Activated gamma-delta T cell treated with Interleukin-2 at 50 U/mL for 16 hours (primary cell): ENCODE data around the gene EAPP.
"Not testable (repeated sequence)": the region's sequence is repeated elsewhere in the genome, so short reads cannot be mapped to it uniquely, and the experiment has no call there.

Experiments
- DNase-seq: peaks from one replicate; pipeline ENCODE4 v3.0.0-alpha.2; 2020

The EAPP gene

DNA sequence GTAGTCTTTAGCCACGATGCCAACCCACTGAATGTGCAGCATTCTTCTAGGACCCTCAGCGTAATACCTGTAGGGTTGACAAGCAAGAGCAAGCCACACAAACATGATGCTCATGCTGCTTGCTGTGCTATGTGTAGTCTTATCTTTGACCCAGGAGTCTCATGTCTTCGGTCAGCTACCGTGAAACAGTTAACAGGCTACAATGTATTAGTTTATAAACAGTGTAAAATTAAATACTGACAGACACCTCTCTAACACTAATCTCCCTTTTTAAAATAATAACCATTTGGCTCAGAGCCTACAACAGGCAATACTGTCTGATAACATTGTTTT is 1.9 kb downstream of the EAPP start:
- no peak for DNase-seq

DNA sequence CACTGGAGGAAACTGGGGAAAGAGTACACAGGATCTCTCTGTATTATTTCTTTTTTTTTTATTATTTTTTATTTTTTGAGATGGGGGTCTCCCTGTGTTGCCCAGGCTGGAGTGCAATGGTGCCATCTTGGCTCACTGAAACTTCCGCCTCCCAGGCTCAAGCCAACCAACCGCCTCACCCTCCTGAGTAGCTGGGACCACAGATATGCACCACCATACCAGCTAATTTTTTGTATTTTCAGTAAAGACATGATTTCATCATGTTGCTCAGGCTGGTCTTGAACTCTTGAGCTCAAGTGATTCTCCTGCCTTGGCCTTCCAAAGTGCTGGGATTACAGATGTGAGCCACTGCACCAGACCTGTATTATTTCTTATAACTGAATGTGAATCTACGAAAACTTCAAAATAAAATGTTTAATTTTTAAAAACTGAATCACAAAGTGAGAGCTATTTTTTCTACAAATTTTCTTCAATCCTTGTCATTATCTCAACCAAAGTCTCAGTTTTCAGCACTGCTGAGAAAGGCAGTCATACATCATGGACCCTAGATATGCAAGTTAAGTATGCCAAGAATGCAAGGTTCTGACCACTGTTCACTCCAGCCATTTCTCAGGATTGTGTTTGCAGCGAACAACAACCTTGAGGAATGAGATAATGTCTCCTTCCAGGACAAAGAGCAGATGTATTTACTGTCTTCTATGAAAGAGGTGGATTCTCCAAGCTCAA is 2.4 kb downstream of the EAPP start:
- no peak for DNase-seq

DNA sequence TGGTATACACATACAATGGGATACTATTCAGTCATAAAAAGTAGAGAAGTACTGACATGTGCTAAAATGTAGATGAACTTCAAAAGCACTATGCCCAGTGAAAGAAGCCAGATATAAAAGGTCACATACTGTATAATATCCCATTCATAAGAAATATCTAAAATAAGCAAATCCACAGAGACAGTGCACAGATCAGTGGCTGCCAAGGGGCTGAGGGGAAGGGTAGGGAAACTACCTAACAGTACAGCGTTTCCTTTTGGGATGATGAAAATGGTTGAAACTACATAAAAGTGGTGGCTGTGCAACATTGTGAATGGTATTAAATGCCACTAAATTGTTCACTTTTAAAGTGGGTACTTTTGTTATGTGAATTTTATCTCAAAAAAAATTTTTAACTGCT is 11.9 kb downstream of the EAPP start:
- no peak for DNase-seq

DNA sequence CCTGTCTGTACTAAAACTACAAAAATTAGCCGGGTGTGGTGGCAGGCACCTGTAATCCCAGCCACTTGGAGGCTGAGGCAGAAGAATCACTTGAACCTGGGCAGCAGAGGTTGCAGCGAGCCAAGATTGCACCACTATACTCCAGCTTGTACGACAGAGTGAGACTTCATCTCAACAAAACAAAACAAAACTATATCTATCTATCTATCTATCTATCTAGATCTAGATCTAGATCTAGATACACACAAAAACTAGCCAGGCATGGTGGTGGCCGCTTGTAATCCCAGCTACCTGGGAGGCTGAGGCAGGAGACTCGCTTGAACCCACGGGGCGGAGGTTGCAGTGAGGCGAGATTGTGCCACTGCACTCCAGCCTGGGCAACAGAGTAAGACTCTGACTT is 15.3 kb downstream of the EAPP start:
- DNase-seq: not testable (repeated sequence)

DNA sequence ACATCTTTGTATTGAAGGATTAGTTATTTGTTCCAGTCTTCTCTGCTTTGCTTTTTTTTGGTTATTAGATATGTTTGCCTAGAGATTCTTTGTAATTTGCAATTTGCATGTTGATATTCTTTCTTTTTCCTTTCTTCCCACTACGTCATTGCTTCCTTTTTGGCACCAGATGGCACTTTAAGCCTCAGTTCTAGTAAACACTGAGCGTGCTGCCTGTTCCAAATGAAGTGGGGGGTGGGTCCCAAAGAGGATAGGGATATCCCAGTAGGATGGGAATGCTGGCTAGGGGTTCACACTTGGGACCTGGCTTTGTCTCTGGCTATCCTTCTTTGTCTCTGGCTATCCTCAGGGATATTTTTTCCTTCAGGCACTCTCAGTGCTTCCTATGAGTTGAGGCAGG is 17.0 kb downstream of the EAPP start:
- DNase-seq: no peak

DNA sequence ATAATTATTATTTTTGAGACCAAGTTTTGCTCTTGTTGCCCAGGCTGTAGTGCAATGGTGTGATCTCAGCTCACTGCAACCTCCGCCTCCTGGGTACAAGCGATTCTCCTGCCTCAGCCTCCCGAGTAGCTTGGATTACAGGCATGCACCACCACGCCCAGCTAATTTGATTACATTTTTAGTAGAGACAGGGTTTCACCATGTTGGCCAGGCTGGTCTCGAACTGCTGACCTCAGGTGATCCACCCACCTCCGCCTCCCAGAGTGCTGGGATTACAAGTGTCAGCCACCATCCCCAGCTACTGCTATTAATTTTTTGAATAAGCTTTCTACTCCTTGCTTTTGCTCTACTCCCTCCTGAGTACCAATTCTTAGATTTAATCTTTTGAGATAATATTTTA is 18.4 kb downstream of the EAPP start:
- DNase-seq: not testable (repeated sequence)

DNA sequence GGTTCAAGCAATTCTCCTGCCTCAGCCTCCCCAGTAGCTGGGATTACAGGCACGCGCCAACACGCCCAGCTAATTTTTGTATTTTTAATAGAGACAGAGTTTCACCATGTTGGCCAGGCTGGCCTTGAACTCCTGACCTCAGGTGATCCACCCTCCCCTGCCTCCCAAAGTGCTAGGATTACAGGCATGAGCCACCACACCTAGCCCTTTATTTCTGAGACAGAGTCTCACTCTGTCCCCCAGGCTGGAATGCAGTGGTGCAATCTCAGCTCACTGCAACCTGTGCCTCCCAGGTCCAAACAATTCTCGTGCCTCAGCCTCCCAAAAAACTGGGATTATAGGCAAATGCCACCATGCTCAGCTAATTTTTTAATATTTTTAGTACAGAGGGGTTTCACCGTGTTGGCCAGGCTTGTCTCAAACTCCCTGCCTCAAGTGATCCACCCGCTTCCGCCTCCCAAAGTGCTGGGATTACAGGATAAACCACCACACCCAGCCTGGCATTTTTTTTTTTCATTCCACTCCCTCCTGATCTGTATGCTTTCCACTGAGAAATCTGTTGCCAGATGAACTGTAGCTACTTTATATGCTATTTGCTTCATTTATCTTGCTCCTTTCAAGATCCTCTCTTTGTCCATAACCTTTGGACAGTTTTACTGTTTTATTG is 19.1 kb downstream of the EAPP start:
- DNase-seq: not testable (repeated sequence)

DNA sequence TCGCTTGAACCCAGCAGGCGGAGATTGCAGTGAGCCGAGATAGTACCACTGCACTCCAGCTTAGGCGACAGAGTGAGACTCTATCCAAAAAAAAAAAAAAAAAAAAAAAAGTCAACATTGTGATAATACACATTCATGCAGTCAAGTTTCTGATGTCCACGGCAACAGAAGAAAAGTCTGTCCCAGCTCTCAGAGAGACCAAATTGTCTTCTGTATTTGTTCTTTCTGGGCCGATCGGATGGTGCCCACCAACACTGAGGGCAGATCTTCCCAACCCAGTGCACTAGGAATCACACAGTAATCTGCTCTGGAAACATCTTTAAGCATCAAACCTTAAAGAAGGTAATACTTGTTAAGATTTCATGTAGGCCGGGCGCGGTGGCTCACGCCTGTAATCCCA is 31.6 kb downstream of the EAPP start:
- DNase-seq: no peak

DNA sequence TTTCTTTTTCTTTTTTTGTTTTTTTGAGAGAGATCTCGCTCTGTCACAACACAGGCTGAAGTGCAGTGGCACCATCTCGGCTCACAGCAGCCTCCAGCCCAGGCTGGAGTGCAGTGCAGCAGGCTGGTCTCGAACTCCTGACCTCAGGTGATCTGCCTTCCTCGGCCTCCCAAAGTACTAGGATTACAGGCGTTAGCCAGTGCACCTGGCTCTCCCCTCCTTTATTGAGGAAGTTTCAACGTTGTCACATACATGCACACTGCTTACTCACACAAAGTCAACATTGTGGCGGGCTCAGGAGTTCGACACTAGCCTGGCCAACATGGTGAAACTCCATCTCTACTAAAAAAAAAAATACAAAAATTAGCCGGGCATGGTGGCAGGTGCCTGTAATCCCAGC is 32.0 kb downstream of the EAPP start:
- DNase-seq: no peak

DNA sequence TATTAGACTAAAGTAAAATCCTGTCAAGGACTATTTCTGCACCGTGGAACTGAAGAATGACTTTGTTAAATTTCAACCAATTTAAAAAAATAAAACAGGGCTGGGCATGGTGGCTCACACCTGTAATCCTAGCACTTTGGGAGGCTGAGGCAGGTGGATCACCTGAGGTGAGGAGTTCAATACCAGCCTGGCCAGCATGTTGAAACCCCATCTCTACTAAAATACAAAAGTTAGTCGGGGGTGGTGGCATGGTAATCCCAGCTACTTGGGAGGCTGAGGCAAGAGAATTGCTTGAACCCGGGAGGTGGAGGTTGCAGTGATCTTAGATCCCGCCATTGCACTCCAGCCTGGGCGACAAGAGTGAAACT is 34.4 kb downstream of the EAPP start:
- not testable (repeated sequence) for DNase-seq

DNA sequence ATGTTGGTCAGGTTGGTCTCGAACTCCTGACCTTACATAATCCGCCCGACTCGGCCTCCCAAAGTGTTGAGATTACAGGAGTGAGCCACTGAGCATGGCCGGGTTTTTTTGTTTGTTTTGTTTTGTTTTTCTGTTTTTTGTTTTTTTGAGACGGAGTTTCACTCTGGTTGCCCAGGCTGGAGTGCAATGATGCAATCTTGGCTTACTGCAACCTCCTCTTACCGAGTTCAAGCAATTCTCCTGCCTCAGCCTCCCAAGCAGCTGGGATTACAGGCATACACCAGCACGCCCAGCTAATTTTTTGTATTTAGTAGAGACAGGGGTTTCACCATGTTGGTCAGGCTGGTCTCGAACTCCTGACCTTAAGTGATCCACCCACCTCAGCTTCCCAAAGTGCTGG is 35.5 kb downstream of the EAPP start:
- DNase-seq: not testable (repeated sequence)

DNA sequence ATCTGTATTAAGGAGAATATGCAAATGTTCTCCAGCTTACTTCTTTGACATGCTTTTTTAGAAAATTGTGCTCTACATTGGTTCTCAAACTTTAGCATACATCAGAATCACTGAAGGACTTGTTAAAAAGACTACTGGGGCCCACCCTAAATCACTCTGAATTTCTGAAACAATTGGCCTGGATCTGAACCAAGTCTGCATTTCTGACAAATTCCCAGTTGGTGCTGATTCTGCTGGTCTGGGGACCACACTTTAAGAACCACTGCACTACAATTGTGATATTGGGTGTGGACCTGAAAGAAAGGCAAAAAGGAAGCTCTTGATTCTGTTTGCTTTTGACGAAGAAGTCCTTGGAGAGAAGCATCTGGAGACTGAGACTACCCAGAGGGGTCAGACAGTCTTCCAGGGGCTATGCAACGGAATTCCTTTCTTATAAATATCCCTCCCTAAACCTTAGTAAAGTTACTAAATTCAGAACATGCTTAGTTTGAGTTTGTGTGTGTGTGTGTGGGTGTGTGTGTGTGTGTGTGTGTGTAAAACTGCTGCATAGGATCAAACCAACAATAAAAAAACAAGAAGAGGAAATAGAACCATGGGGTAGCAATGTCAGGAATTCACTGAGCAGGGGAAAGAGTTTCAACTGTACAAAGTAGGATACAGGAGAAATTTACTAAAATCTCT is 36.8 kb downstream of the EAPP start:
- DNase-seq: no peak

DNA sequence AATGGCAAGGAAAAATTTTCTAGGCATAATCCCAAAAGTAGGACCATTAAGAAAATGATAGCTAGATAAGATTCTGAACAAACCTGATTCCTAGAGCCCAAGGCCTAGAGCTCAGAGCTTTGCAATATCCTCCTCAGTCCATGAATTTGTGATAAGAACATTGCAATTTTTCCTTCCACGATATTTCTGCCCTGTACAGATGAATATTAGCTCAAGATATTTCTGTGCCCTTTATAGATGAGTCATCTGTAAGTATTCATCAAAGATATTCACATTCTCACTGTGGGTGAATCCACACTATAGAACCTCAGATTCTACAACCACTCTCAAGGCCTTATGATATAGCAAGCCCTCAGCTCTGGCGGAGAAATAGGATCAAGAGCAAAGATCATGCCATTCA is 37.5 kb downstream of the EAPP start:
- no peak for DNase-seq

DNA sequence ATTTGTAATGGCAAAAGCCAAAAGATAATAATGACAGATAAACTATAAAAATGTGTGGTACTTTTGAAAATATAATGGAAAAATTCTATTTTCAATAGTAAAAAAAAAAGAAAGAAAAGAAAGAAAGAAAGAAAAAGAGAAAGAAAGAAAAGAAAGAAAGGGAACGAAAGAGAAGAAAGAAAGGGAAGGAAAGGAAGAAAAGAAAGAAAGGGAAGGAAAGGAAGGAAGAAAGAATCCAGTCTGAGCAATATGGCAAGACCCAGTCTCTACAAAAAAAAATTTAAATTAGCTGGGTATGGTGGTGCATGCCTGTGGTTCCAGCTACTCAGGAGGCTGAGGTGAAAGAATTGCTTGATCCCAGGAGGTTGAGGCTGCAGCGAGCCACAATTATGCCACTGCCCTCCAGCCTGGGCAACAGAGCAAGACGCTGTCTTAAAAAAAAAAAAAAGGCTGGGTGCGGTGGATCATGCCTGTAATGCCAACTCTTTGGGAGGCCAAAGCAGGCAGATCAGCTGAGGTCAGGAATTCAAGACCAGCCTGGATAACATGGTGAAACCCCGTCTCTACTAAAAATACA is 38.4 kb downstream of the EAPP start:
- DNase-seq: no peak

DNA sequence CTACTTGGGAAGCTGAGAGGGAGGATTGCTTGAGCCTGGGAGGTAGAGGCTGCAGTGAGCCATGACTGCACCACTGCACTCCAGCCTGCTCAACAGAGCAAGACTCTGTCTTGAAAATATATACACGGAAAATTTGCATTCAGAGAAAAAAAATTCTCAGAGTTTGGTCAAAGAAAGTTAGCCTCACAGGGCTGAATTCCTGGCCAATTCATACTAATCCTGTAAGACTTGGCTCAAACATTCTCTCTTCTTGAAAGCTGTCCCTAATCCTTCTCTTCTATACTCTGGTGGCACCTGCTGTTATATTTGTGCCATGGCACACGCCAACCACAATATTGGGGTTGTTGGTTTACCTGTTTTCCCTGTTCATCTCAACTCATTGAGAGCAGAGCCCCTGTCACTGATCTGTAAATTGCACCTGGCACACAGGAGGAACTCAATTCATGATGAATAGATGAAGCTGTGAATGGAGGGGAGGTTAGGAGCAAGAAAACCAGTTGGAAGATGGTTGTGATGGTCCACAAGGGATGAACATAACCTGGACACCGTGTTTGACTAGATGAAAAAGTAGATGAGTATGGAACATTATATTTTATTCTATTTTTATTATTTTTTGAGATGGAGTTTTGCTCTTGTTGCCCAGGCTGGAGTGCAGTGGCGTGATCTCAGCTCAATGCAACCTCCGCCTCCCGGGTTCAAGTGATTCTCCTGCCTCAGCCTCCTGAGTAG is 40.7 kb downstream of the EAPP start:
- no peak for DNase-seq

DNA sequence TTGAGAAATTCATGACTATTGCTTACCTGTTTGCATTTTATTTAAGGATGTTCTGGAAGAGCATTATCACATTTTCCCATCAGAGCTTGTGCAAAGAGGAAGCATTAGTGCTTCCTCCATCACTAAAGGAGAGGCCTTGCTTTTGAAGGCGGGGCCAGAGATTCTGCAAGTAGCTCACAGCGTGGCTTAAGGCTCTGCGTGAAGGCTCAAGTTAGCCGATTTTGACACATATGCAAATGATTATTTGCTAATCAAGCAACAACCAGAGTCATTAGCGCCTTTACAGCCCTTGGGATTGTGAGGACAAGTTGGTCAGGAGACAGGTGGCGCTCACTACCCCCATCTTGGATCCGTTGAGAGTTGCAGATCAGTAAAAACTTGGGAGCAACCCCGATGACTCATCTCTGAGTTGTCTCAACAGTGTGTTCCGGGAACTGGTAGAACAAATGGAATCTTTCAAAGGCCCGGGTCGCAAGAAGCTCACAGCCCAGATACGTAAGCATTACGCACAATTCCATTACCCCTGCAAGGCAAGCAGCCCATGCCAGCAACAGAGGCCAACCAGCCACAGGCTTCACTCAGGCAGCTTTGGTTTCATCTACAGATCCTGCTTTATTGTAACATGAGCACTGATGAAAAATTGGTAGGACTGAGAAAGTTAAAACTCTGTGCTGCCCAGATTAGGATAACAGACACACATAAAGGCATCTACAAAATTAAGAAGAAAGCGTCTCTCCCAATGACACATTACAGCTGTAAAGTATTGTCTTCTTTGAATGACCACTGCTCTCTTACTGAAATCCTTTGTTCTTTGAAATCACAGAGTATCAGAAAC is 42.6 kb downstream of the EAPP start:
- no peak for DNase-seq

DNA sequence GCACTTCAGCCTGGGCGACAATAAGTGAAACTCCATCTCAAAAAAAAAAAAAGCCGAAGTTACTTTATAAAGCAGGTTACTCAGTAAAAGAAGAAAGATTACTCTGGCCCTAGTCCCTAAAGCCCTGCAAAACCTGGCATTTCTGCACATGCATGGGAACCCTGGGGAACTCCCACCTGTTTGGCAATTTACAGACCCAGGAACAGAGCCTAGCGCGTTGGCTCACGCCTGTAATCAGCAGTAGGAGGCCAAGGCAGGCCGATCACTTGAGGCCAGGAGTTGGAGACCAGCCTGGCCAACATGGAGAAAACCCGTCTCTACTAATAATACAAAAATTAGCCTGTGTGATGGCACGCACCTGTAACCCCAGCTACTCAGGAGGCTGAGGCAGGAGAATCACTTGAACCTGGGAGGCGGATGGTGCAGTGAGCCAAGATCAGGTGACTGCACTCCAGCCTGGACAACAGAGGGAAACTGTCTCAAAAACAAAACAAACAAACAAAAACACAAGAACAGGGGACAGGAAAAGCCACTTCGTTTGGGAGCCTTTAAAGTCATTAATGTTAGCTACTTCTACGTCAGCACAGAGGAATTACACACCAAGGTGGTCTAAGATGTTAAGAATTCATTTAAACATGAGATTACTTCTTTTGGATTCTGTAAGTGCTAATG is 43.4 kb downstream of the EAPP start:
- no peak for DNase-seq

DNA sequence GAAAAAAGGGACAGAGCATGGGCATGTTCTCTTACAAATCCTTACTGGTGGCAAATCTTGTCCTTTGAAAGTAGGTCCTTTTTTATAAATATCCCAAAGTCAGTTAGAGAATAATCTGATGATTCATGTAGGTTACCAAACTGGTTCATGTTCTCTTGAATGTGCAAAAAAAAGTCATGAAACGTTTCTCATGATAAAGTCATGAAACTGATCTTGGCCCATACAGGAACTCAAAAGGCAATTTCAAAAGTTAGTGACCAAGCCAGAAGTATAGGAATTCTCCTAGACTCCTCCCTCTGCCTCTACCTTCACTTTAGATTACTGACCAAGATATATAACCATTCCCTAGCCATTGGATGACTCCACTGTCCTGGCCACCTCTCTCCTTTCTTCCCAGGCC is 50.2 kb downstream of the EAPP start:
- no peak for DNase-seq

DNA sequence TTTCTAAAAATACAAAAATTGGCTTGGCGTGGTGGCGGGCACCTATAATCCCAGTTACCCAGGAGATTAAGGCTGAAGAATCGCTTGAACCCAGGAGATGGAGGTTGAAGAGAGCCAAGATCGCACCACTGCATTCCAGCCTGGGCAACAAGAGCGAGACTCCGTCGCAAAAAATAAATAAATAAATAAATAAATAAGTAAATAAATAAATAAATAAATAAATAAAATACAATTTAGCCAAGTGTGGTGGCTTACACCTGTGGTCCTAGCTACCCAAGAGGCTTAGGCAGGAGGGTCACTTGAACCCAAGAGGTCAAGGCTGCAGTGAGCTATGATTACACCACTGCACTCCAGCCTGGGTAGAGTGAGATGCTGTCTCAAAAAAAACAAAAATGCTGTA is 51.0 kb downstream of the EAPP start:
- no peak for DNase-seq

DNA sequence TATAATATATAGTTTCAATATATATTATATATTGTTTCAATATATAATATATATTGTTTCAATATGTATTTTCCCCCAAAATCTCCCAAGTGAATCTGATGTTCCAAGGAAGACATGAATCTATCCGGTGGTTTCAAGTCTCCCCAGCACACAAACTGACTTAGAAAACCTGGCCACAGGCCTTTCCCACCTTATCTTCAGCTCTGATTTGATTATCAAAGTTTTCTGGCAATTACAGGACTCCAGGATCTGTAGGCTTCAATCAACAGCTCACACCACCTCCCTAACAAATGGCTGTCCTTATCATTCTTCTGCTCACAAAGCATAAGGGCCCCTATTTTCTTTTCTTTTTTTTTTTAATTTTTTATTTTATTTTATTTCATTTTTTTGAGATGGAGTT is 54.8 kb downstream of the EAPP start:
- DNase-seq: no peak

DNA sequence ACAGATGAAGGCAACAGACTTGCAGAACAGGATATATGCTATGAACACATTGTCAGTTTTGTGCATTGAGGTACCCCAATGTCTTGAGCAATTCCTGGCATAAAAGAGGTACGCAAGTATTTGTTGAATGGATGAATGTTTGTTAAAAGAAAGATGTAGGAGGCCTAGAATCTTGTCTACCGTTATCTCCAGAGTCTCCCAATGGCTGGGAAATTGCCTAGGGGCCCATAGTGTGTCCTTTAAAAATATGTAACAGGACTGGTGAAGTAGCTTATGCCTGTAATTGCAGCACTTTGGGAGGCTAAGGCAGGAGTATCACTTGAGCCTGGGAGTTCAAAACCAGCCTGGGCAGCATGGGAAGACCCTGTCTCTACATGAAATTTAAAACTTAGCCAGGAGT is 57.0 kb downstream of the EAPP start:
- no peak for DNase-seq

DNA sequence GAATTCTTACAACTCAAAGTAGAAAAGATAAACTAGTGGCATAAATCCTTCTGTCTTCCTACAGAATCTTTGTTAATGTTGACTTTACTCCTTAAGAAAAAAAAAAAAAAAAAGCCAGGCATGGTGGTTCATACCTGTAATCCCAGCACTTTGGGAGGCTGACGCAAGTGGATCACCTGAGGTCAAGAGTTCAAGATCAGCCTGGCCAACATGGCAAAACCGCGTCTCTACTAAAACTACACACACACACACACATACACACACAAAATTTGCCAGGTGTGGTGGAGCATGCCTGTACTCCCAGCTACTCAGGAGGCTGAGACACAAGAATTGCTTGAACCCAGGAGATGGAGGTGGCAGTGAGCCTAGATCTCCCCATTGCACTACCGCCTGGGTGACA is 59.8 kb downstream of the EAPP start:
- DNase-seq: no peak
